ENCODE results near the gene SPTA1. TPM values are rescaled to one million over a fixed set of nuclear protein-coding genes. Genes with fewer than 3 reads are reported as not detected.

Gene SPTA1
- polyA plus RNA-seq, 12 donors, result 1.6 to 8.1 (median 2.9) TPM; not detected in 2

GRCh38 chr1:158572226-158572625 lies 114.3 kb downstream of the SPTA1 start:
- DNase-seq, result no peak

- DNase-seq, result no peak
Measured at GRCh38 chr1:158570480-158570879, 116.0 kb downstream of the SPTA1 start, which contains the start of gene OR6P1. Gene OR6P1 (minus strand): TSS chr1:158570580. CDS start chr1:158563604, 6,976 bp downstream.

- DNase-seq, result no peak
Measured at GRCh38 chr1:158564608-158565007, 121.9 kb downstream of the SPTA1 start.

GRCh38 chr1:158563853-158564252 lies 122.7 kb downstream of the SPTA1 start:
- DNase-seq, result no peak

Other genes with a start within 250 kb of the SPTA1 start
- under 1 TPM in 4 of 12 donors, not detected in 8; 0.03 to 0.07 (median 0.05) TPM for gene OR10K1, start 224.9 kb downstream of the SPTA1 start, polyA plus RNA-seq (ENCODE audit: insufficient read length in 12 of 12)
- not detected for gene OR10R2, start 214.5 kb downstream of the SPTA1 start, polyA plus RNA-seq (ENCODE audit: insufficient read length in 12 of 12)
- not detected for gene OR6Y1, start 132.3 kb downstream of the SPTA1 start, polyA plus RNA-seq (ENCODE audit: insufficient read length in 12 of 12)
- gene OR6P1, start 116.1 kb downstream of the SPTA1 start, polyA plus RNA-seq (ENCODE audit: insufficient read length in 12 of 12), result not detected
- gene OR10X1, start 106.8 kb downstream of the SPTA1 start, polyA plus RNA-seq (ENCODE audit: insufficient read length in 12 of 12), result not detected
- gene OR10Z1, start 81.4 kb downstream of the SPTA1 start, polyA plus RNA-seq (ENCODE audit: insufficient read length in 12 of 12), result under 1 TPM in 8 of 12 donors, not detected in 4; 0.09 to 0.21 (median 0.13) TPM
- not detected for gene OR6K2, start 13.9 kb upstream of the SPTA1 start, polyA plus RNA-seq (ENCODE audit: insufficient read length in 12 of 12)
- under 1 TPM in 1 of 12 donors, not detected in 11; 0.08 TPM for gene OR6K3, start 34.0 kb upstream of the SPTA1 start, polyA plus RNA-seq (ENCODE audit: insufficient read length in 12 of 12)
- not detected for gene OR6K6, start 68.0 kb upstream of the SPTA1 start, polyA plus RNA-seq (ENCODE audit: insufficient read length in 12 of 12)
- gene OR6N1, start 85.5 kb upstream of the SPTA1 start, polyA plus RNA-seq (ENCODE audit: insufficient read length in 12 of 12), result not detected
- gene OR6N2, start 94.5 kb upstream of the SPTA1 start, polyA plus RNA-seq (ENCODE audit: insufficient read length in 12 of 12), result not detected
- 10 to 100 TPM in 1 of 12 donors, 1 to 10 TPM in 10, not detected in 1; 2.7 to 22.0 (median 3.6) TPM for gene MNDA, start 144.6 kb upstream of the SPTA1 start, polyA plus RNA-seq (ENCODE audit: insufficient read length in 12 of 12)
- 1 to 10 TPM in 1 of 12 donors, under 1 TPM in 8, not detected in 3; 0.16 to 1.5 (median 0.30) TPM for gene PYHIN1, start 244.8 kb upstream of the SPTA1 start, polyA plus RNA-seq (ENCODE audit: insufficient read length in 12 of 12)